HG02981 (cell line): ENCODE data around the gene ARID5B.
A peak's percentile ranks its signal among the peaks of the same experiment; 100 is the strongest.

Experiments
- ATAC-seq: cut with Tn5 transposase; IDR thresholded peaks from one replicate; pipeline ENCODE4 v1.9.1; 2021; ENCODE audit warnings: mild to moderate bottlenecking, moderate library complexity; ENCODE audit not compliant: unreplicated experiment

Gene ARID5B

DNA sequence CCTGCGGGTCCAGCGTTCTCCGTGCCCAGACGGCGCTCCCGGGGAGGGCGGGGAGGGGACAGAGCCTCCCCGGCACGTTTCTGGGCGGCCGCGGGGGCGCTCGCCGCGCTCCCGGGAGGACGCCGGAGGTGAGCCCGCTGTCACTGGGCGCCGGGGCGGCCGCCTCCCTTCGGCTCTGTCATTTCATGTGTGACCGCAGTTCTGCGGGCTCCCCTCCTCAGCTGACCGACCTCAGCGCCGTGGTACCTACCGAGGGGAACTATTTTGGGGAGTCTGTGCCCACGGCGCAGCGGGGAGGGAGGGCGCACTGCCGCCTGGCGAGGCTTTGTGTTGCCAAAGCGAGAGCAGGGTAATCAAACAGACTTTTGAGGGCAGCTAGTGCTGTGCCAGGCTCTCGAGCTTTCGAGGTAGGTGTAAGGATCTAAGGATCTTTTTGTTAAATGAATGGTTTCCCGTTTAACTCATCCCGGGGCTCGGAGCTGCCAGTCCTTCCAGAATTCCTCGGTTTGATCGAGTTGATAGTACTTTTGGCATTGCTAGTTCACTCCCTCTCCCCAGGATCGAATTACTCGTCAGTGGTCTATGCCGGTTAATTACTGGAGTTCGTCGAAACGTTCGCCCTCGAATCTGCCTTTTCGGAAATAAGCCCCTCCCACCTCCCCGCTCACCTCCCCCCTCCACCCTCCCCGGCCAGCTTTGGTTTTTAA is 1.9 kb downstream of the ARID5B start:
- ATAC-seq, result peak; percentile 44

DNA sequence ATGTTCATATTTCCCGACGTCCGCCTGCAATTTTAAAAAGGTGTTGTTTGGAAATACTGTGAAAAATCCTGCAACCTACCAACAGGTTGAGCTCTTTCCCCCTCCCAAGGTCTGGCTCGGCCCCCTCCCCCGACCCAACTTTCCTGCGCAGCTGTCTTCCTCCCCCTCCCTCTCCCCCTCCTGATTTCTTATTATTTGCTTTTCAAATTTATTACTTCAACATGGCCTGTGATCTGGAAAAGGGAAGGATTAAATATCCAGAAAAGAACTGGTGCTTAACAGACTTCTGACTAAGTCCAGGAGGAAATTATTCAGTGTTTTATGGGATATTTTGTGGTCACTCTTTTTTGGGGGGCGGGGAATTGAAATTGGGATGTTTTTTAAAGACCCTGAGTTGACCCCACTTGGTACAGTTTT is 2.4 kb downstream of the ARID5B start:
- no peak for ATAC-seq

DNA sequence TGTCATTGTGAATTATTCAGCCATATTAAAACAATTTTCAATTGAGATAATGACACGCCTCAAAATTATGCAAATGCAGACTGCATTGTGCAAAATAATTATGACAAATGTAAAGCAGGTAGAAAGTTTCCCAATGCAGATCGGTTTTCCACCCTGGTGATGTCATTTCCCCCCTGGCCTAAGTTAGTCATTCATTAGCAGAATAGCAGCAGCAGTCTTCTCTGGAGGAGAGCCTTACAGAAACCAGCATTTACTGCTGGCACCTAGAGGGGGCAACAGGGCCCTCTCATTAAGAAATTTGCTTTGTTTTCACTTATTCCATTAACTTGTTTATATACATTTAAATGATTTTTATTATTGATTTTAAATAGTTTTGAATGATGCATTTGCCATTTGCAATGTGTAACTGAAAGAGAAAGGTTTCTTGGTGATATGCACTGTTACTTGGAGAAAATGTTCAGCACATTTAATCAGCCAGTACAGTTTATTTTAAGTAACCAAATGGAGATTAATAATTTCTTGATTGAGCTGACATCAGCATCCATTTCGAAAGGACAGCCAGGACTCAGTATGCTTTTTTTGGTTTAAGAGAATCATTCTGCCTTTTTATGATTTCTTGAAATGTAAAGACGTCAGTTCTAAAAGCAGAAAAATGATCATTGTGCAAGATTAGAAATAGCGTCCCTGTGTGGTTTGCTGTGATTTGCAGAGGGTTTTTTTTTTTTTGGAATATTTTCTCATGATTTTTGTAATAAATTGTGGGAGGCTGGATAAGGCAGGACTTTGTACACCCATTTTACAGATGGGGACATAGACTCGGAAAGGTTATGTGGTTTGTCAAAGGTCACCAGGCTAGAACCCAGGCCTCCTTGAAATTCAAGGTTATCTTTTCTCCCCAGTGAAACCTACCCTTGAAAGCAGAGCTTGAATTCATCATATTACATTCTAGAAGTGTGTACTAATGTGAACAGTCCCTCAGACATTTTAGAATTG is 3.5 kb downstream of the ARID5B start:
- ATAC-seq, result peak; percentile 37

DNA sequence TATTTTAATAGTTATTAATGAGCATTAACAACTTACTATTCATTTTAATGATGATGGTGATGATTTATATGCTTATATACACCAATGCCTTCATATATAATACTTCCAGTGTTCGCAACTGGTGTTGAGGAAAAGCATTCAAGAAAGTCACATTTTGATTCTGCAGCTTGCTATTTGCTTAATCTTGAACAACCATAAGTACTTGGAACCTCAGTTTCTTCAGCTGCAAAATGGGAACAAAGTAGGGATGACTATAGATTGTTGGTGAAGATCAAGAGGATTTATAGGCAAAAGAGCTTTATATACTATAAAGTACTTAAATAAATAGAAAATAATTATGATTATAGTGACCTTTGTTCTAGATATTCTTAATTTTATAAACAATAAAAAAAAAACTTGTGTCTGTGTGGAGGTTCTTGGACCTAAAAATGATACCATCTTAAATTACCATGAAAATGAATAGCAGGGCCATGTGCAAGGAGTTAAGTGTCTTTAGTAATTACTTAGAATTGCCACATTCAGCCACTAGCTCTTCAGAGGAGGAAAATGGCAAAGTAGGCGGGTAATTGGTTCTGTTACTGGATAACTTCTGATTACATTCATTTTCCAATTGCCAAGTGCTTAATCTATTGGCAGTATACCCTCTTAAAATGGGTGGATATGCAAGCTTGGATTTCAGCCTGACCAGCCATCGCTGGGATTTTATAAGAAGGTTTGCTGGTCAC is 4.5 kb downstream of the ARID5B start:
- no peak for ATAC-seq

DNA sequence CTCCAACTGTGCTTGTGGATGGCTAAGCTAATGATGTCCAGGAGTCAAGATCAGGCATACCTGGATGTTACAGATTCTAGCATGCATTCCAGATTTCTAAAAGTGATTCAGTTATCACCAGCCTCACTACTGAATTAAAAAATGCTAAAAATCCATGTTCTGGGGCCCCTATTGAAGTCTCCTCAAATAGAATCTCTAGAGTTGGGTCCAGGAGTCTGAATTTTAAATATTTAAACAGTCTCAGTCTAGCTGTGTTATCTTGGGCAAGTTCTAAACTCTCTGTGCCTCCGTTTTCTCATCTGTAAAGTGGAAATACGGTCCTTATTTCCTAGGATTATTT is 5.0 kb downstream of the ARID5B start:
- ATAC-seq, result no peak

DNA sequence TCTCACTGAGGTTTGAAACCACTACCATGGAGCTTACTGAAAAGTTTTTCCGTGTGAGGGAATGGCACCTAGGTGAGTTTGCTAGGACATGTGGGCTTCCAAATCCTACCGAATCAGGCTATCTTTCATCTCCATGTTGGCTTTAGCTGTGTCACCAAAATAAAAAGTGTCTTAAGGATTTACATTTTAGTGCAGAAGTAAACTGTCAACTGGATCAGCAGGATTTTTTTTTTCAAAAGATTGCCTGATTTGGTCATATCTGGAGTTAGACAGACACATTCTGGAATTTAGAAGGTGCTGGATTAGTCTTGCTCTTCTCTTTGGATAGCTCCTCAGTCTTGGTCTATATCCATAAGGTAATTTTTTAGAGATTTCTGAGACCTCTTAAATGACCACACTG is 5.5 kb downstream of the ARID5B start:
- ATAC-seq, result no peak

DNA sequence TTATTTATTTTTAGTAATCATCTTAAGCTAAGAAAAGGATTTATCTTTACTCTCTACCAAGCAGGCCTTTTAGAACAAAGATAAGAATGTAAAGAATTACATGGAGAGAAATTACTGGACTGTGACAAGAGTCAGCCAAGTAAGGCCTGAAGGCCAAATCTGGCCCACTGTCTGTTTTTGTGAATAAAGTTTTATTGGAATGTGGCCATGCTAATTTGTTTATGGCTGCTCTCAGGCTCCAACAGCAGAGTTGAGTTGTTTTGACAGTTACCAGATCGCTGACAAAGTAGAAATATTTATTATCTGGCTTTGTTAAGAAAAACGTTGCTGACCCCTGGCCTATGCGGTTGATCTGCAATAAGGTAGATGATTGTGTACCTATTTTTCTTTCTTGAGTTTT is 6.1 kb downstream of the ARID5B start:
- ATAC-seq, result no peak

DNA sequence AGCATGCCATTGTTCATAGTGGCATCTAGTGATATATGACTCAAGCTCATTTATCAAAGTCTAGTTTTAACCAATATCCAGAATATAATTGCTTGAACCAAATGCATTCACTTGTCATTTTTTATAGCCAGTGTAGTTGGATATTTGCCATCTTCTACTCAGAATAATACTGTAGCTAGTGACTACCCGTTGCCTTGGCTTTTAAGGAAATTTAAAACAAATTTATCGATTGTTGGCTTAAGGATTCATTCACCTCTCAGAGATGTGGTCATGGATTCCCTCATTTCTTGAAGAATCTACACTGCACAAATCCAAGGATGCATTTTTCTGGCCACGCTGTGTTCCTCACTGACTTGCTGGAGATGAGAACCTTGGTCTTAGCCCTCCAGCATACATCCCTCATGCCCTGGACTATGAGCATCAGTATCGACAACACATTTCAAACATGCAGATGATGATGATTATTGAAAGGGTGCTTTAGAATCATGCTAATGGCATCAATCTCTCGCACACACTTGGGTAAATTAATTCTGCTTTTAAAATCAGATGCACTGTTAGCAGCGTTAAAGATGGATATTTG is 8.8 kb downstream of the ARID5B start:
- no peak for ATAC-seq

DNA sequence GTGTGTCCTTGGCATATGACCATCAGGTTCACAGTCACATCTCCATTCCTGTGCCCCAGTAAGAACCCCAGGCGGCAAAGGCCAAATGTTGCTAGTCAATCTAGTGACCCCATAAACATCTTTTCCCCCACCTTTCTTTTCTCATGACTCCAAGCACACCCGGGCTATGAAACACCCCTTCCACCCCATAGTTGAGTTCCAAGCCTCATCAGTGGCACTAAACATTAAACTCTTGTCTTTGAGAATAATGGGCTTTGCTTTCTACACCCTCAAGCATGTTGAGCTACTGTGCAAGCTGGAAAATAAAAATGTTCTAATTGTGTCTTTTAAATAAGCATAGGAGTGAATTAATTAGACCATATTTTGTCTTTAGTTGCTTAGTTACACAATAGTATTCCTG is 9.4 kb downstream of the ARID5B start:
- ATAC-seq, result no peak

DNA sequence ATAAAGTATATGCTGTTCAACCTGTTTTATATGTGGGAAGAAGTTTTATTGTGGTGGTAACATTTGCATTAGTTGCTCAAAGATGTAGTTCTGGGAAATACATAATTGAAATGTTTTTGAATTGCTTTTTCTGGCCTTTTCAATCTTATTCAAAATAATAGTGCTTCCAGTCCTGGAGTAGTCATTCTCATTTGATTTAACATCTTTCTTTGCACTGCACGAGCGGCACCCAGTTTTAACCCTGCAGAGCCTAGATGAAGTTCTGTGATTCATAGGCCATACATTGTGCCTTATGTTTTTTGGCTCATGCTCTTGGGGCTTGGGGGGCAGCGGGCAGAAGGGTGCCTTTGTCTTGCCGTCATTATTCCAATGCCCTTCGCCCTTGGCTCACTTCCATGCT is 9.9 kb downstream of the ARID5B start:
- no peak for ATAC-seq

DNA sequence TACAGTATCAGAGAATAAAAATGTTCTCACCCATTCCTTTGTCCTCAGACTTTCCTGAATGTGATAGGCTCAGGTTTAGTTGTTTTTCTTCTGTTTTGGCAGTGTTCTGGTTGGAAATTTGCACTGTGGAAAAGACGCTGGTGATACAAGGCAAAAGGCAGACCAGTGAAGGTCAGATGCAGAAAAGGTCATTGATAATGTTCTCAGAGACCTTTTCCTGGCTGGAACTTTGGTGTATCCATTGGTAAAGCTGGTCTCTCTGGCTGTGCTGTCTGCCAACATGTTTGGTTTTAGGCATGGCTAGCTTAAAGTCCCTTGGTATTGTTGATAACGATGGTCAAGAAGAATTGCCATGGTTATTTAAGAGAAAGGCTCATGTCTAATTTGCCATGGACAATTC is 11.5 kb downstream of the ARID5B start:
- ATAC-seq, result no peak

DNA sequence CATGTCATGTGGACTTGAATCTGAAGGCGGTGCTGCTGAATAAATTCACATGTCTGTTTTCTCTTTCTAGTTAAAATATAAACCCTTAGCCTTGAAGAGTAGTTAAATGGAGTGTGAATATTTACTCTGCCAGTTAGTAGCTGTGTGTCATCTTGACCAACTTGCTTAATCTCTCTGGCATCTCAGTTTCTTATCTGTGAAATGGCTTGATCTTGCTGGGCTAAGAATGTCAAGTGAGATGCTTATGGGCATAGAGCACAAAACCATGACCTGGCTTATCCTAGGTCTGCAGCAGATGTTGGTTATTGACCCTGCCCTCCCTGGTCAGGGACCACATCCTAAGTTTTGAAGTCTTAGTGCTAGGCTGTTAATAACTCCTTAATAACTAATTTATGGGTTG is 16.6 kb downstream of the ARID5B start:
- no peak for ATAC-seq

DNA sequence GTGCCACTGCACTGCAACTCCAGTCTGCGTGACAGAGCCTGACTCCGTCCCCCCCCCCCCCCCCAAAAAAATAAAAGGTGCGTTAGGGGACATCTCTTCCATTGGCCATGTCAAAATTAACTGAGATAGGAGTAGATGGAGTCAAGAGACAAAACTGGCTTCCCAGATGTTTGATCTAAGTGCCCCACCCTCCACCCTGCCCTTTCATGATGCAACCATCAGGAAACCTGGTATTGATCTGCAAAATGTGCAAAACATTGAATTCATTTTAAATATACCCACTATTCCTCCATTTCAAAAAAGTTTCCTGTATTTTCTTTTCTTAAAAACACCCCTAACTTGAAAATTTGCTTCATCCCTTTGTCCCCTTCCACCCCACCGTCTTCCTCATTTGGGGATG is 17.5 kb downstream of the ARID5B start:
- ATAC-seq, result no peak

DNA sequence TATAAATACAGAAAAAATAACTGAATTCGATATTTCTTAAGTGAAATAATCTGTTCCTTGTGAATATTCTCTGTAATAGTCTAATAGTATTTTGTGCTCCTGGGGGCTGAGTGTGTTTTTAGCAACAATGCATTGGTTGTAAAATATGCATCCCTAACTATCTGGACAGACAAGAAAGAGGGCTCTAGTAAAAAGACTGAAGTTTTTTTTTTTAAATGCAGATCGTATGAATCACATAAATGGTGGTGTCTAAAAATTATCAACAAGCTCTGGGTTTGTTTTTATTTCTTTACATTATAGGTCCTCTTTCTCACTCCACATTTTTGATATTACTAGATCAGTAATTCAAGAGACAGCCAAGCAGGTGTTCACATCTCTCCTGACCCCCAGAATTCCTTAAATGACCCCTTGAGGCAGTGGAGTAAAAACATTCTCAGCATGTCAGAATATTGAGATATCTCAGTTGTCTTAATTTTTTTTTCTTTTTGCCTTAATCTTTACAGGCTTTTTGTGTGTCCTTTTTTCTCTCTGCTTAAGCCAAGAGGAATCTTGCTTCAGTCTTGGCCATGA is 18.2 kb downstream of the ARID5B start:
- no peak for ATAC-seq

DNA sequence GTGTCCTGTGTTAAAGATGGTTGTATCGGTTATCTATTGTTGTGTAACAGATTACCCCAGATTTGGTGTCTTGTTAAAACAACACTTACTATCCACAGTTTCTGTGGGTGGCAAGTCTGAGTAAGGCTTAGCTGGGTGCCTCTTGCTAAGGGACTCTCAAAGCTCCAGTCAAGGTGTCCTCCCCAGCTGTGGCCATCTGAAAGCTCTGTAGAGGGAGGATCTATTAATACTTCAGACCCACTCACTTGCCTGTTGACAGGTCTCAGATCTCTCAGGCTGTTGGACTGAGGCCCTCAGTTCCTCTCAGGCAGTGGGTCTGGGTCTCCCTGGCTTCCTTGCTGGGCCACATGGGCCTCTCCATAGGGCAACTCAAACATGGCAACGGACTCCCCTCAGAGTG is 19.6 kb downstream of the ARID5B start:
- no peak for ATAC-seq

DNA sequence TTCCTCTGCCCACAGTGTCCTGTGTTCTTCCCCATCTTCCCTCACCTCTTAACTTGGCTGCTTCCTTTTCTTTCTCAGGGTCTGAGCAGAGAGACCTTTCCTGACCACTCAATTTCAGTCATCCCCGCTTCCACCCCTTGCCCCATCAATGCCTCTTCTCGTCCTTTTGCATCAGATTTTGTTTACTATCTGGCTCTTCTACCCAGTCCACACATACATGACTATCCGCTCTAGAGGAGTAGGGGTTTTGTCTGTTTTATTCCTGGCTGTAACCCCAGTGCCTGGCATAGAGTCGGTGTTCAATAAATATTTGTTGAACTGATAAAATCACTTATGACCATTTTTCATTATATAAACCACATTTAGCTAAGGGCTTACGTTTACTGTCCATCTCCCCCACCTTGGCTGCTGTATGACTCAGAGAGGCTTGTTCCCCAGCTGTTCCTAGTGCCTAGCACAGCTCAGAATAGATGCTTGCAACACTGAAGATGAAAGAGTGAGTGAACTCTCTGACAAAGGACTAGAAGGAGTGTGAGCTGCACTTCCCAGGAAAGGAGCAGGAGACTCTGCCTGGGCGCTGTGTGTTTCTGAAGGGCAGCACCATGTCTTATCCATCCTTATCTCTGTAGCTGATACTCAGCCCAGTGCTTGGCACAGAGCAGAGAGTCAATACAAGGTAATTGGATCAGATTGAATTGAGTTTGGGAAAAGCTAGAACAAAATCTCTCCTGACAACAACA is 21.9 kb downstream of the ARID5B start:
- ATAC-seq, result no peak

DNA sequence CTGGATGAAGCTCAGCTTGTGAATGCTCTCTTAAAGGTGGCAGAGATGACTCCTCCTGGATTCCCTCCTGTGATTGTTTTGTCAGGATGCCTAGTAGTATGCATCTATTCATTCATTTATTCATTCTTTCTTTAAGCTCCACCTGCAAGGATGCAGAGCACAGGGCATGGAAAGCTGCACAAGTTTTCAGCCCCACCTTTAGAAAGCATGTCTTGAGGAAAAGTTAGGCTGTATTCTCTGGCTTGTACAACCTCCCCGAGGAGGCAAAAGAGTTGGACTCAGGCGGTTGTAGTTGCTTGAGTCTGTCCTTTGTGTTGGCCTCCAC is 22.4 kb downstream of the ARID5B start:
- no peak for ATAC-seq

DNA sequence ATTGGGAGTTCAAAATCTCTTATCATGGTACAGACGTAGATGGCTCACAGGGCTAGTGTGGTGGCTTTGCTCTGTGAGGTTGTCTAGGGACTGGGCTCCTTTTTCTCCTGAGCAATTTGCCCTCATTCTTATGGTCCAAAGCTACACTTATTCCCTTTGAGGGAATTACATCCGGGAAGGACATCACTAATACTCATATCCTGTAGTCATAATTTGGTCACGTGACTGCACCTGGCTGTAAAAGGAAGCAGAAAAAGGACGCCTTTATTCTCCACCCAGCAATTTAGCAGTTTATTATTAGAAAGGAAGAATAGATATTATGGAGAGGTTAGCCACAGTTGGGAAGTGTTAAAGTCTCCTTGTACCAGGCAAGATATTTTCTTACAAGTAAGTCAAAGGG is 28.1 kb downstream of the ARID5B start:
- ATAC-seq, result no peak

DNA sequence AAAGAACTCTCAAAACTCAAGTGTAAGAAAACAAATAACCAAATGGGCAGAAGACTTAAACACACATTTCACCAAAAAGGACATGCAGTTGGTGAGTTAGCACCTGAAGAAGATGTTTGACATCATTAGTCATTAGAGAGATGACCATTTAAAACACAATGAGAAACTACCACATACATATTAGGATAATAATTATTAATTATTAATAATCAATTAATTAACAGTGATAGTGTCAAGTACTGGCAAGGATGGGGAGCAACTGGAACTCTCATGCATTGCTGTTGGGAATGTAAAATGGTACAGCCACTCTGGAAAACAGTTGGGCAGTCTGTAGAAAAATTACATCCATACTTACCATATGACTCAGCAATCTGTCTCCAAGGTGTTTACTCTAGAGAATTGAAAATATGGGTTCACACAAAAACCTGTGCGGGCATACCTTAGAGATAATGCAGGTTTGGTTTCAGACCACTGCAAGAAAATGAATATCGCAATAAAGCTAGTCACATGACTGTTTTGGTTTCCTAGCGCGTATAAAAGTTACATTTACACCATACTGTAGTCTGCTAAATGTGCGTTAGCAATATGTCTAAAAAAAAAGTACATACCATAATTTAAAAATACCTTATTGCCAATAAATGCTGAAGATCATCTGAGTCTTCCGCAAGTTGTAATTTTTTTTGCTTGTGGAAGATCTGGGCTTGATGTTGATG is 30.3 kb downstream of the ARID5B start:
- no peak for ATAC-seq
